Naive thymus-derived CD4-positive, alpha-beta T cell (primary cell): ENCODE data around the gene INO80. TPM values are rescaled to one million over a fixed set of nuclear protein-coding genes. Genes with fewer than 3 reads are reported as not detected.

Experiments
- ATAC-seq: fragments of 150-1000 bp; cut with Tn5 transposase; 2 replicates; pipeline ENCODE4 v1.10.0; 2021; ENCODE audit warnings: mild to moderate bottlenecking, moderate library complexity
- CTCF ChIA-PET: fragments of 350-600 bp; sonication (Branson Sonifier 250); formaldehyde crosslinking; loops from one replicate; lab custom pipeline; 2021; ENCODE audit warnings: antibody characterized with exemption; lab: Charles Lee
- POLR2A ChIA-PET: fragments of 350-600 bp; sonication (Branson Sonifier 250); formaldehyde crosslinking; loops from one replicate; lab custom pipeline; 2021; ENCODE audit warnings: antibody characterized with exemption, inconsistent platforms; lab: Charles Lee
- DNase-seq, 9 donors: peaks; one replicate each; pipeline versions ENCODE4 v3.0.0 to v3.0.0-alpha.2; 2020 to 2022; ENCODE audit warnings: mixed read lengths in 1 of 9
- H3K27ac ChIP-seq: one replicate; pipeline ENCODE4 v1.7.0; 2013; ENCODE audit warnings: mild to moderate bottlenecking, low read depth, low read length, moderate library complexity
- H3K27me3 ChIP-seq, 2 donors: one replicate each; pipeline ENCODE4 v1.7.0; 2013; ENCODE audit warnings: low read length in 2 of 2, mild to moderate bottlenecking in 2 of 2, moderate library complexity in 2 of 2; ENCODE audit not compliant: control insufficient read depth in 2 of 2, insufficient read depth in 2 of 2
- H3K36me3 ChIP-seq, 3 experiments: 1 replicate in 2 of 3; 2 replicates in 1 of 3; pipeline ENCODE4 v1.7.0; 2013; ENCODE audit warnings: low read length in 3 of 3, mild to moderate bottlenecking in 3 of 3, moderate library complexity in 1 of 3; ENCODE audit not compliant: insufficient read depth in 3 of 3, control insufficient read depth in 2 of 3
- H3K4me1 ChIP-seq, 2 donors: one replicate each; pipeline ENCODE4 v1.7.0; 2013; ENCODE audit warnings: low read length in 2 of 2, mild to moderate bottlenecking in 2 of 2, moderate library complexity in 1 of 2; ENCODE audit not compliant: control insufficient read depth in 2 of 2, insufficient read depth in 2 of 2
- H3K4me3 ChIP-seq: 2 replicates; pipeline ENCODE4 v1.7.0; 2013; ENCODE audit warnings: mild to moderate bottlenecking, low read length
- H3K9me3 ChIP-seq, 3 experiments: 1 replicate in 2 of 3; 2 replicates in 1 of 3; pipeline ENCODE4 v1.7.0; 2013; ENCODE audit warnings: low read length in 3 of 3; ENCODE audit not compliant: control insufficient read depth in 2 of 3
- H3K27ac Mint-ChIP-seq, 9 donors: one replicate each; pipeline ENCODE4 v1.8.0; 2020 to 2022; ENCODE audit warnings: mixed read lengths in 9 of 9, mild to moderate bottlenecking in 8 of 9, moderate library complexity in 5 of 9, inconsistent platforms in 2 of 9
- H3K27me3 Mint-ChIP-seq, 5 donors: one replicate each; pipeline ENCODE4 v1.8.0; 2021 to 2022; ENCODE audit warnings: mixed read lengths in 5 of 5, mild to moderate bottlenecking in 1 of 5
- H3K36me3 Mint-ChIP-seq, 5 donors: one replicate each; pipeline ENCODE4 v1.8.0; 2020 to 2022; ENCODE audit warnings: mixed read lengths in 5 of 5, mild to moderate bottlenecking in 3 of 5, inconsistent platforms in 1 of 5
- H3K4me1 Mint-ChIP-seq, 7 donors: one replicate each; pipeline ENCODE4 v1.8.0; 2020 to 2022; ENCODE audit warnings: mixed read lengths in 7 of 7, mild to moderate bottlenecking in 3 of 7, inconsistent platforms in 1 of 7
- H3K4me3 Mint-ChIP-seq, 10 donors: one replicate each; pipeline ENCODE4 v1.8.0; 2020 to 2022; ENCODE audit warnings: mild to moderate bottlenecking in 10 of 10, mixed read lengths in 10 of 10, moderate library complexity in 6 of 10, inconsistent platforms in 2 of 10
- H3K9me3 Mint-ChIP-seq, 11 donors: one replicate each; pipeline ENCODE4 v1.8.0; 2020 to 2022; ENCODE audit warnings: mixed read lengths in 11 of 11, mild to moderate bottlenecking in 4 of 11, inconsistent platforms in 1 of 11, moderate library complexity in 1 of 11
- intact Hi-C, 2 donors: fragments of 100-400 bp; cut with micrococcal nuclease; formaldehyde crosslinking; loops; one replicate each; pipeline ENCODE4 v1.15.1; 2023
- polyA plus RNA-seq, 2 donors: library from polyadenylated mRNA; unstranded; fragments of 300-500 nt; fragmentation: Illumina TruSeq; gene quantifications; one replicate each; pipeline ENCODE4 v1.2.3, GENCODE V29; 2021
- total RNA-seq, 6 experiments: library from RNA in 5 of 6; stranded (reverse) in 5 of 6; gene quantifications; 1 replicate in 5 of 6; 2 replicates in 1 of 6; pipeline ENCODE4 v1.2.3 and lab custom pipeline; 2021 to 2026

The INO80 gene
- total and polyA plus RNA-seq, 7 experiments from 2014 or later = 3.8 to 36.5 (median 30.7) TPM

DNA sequence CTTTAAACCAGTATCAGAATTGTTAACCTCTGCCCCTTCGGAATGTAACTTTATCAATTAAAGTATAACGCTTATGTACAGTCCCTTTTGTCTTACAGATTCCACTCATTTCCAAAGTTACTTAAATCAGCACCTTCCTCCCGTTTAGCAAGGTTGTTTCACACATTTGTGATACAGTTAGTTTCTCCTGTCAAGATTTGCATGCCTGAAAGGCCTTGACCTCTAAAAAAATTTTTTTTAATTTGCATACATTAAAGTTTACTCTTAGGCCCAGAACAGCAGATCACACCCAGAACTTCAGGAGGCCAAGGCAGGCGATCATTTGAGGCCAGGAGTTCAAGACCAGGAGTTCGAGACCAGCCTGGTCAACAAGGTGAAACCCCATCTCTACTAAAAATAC is 9.1 kb downstream of the INO80 start:
- H3K9me3 Mint-ChIP-seq = no peaks in the 10 kb centered on the region
- peaks cover 0 to 16% (median 7%) of the 10 kb centered on the region in 5 donors for H3K36me3 Mint-ChIP-seq
- intact Hi-C loops = no loop called here
- H3K27ac ChIP-seq = no peak overlapping the region
- H3K4me1 ChIP-seq = no peaks in the 10 kb centered on the region
- no peak overlapping the region for H3K27ac Mint-ChIP-seq
- no peak overlapping the region for H3K4me3 Mint-ChIP-seq
- no peaks in the 10 kb centered on the region for H3K9me3 ChIP-seq
- ChIA-PET POLR2A (interaction anchor here (1.2 to 2.2 kb wide), 2 partner anchors 9 kb away, joined by 3 to 6 read pairs; partner anchors contain the start of gene INO80), CTCF (no interaction called here)
- H3K36me3 ChIP-seq = peaks cover 0 to 6% (median 0%) of the 10 kb centered on the region in 3 experiments
- H3K27me3 ChIP-seq = no peaks in the 10 kb centered on the region
- no peak overlapping the region for H3K4me3 ChIP-seq
- ATAC-seq (no peak), DNase-seq (no peak)
- H3K4me1 Mint-ChIP-seq = peaks cover 16 to 43% (median 32%) of the 10 kb centered on the region in 7 donors
- H3K27me3 Mint-ChIP-seq = no peaks in the 10 kb centered on the region

DNA sequence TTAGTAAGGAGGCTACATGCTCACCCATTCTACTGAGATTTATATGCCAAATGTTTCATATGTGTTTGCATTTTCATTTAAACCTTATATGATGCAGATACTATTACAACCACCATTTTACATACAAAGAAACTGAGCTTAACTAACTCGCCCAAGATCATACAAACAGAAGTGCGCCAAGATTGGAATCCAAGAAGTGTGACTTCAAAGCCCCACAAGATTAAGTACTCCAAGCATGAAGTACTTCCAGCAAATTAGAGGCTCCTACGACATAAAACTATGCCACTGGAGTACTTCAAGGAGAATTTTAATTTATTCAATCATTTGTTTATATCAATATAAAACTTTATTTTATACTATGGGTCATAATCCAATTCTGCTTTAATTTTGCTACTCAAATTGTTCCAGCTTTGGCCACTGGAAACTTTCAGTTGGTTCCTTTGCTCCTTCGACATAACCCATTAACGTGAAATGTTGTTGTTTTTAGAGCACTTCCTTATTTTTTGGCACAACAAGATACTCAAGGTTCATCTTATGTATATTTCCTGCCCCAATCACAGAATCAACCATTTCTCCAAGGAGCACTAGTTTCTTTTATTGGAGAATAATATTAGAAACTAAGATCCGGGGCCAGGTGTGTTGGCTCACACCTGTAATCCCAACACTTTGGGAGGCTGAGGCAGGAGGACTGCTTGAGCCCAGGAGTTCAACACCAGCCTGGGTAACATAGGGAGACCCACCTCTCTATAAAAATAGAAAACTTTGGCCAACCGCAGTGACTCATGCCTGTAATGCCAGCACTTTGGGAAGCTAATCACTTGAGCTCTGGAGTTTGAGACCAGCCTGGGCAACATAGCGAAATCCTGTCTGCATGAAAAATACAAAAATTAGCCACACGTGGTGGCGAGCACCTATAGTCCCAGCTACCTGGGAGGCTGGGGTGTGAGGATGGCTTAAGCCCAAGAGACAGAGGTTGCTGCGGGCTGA is 10.4 kb downstream of the INO80 start:
- POLR2A ChIA-PET = interaction anchor here (2.2 kb wide), 1 partner anchor 11 kb away, joined by 6 read pairs; the partner anchor contains the start of gene INO80

DNA sequence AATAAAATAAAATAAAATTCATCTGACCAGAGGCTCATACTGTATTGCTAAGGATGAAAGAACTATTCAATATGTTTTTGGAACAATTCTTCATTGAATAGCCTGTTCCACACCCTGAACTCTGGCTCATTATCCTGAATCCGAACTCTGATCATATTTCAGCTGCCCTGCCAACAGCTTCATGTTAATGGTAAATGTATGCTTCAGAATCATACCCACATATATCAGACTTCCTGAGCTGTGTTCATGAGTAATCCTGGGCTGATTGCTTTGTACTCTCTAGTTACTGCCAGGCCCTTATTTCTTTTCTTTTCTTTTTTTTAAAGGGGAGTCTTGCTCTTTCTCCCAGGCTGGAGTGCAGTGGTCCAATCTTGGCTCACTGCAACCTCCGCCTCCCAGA is 11.8 kb downstream of the INO80 start:
- CTCF ChIA-PET = no interaction called here
- no peak for ATAC-seq

More for the DNA sequence above, 10.4 kb downstream of the INO80 start:
- Mint-ChIP-seq H3K27me3 (no peaks in the 10 kb centered on the region), H3K4me1 (peaks cover 20 to 49% (median 36%) of the 10 kb centered on the region in 7 donors), H3K9me3 (no peaks in the 10 kb centered on the region), H3K36me3 (peaks cover 0 to 16% (median 11%) of the 10 kb centered on the region in 5 donors), H3K27ac (no peak overlapping the region), H3K4me3 (no peak overlapping the region)
- ATAC-seq = no peak
- peaks cover 0 to 9% (median 0%) of the 10 kb centered on the region in 3 experiments for H3K36me3 ChIP-seq
- intact Hi-C loops = no loop called here
- no peak overlapping the region for H3K27ac ChIP-seq
- no peak overlapping the region for H3K4me3 ChIP-seq
- DNase-seq = no peak
- no peaks in the 10 kb centered on the region for H3K27me3 ChIP-seq
- CTCF ChIA-PET = interaction anchor here (0.5 kb wide), 1 partner anchor 165 kb away, joined by 3 read pairs; no protein-coding TSS in a partner anchor
- H3K4me1 ChIP-seq = no peaks in the 10 kb centered on the region
- no peaks in the 10 kb centered on the region for H3K9me3 ChIP-seq

DNA sequence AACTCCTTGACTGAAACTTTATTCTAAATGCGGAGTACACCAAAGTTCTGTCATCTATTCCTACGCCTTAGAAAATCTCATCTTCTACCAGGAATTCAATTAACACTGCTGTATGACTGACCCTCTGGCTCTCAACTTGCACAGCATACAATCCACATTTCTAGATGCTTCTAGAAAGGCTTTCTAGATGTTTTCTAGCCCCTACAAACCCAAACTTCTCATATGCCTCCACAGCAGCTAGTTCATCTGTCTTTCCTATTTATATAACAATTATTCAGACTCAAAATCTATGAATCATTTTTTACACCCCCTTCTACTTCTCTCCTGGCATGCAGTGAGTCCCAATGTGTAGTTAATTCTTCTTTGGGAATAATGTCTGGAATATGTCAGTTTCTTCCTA is 13.2 kb downstream of the INO80 start:
- no peak overlapping the region for H3K27ac ChIP-seq
- peaks cover 0 to 9% (median 0%) of the 10 kb centered on the region in 3 experiments for H3K36me3 ChIP-seq
- Mint-ChIP-seq H3K4me3 (no peak overlapping the region), H3K27ac (peak overlapping the region in 3 of 9 donors; percentile 13 to 37 (median 36)), H3K9me3 (no peaks in the 10 kb centered on the region), H3K4me1 (peaks cover 13 to 38% (median 34%) of the 10 kb centered on the region in 7 donors), H3K36me3 (peaks cover 0 to 12% (median 4%) of the 10 kb centered on the region in 5 donors), H3K27me3 (no peaks in the 10 kb centered on the region)
- intact Hi-C loops = no loop called here
- no peak overlapping the region for H3K4me3 ChIP-seq
- H3K27me3 ChIP-seq = no peaks in the 10 kb centered on the region
- no peaks in the 10 kb centered on the region for H3K4me1 ChIP-seq
- no peaks in the 10 kb centered on the region for H3K9me3 ChIP-seq
- ChIA-PET CTCF (no interaction called here), POLR2A (no interaction called here)
- DNase-seq (no peak), ATAC-seq (no peak)

More for the DNA sequence above, 11.8 kb downstream of the INO80 start:
- no peak for DNase-seq
- Mint-ChIP-seq H3K27ac (no peak overlapping the region), H3K4me1 (peaks cover 19 to 49% (median 41%) of the 10 kb centered on the region in 7 donors), H3K9me3 (no peaks in the 10 kb centered on the region), H3K36me3 (peaks cover 0 to 16% (median 11%) of the 10 kb centered on the region in 5 donors), H3K27me3 (no peaks in the 10 kb centered on the region), H3K4me3 (no peak overlapping the region)
- Histone ChIP-seq H3K4me1 (no peaks in the 10 kb centered on the region), H3K27me3 (no peaks in the 10 kb centered on the region), H3K36me3 (peaks cover 0 to 9% (median 0%) of the 10 kb centered on the region in 3 experiments), H3K27ac (no peak overlapping the region), H3K4me3 (no peak overlapping the region), H3K9me3 (no peaks in the 10 kb centered on the region)
- POLR2A ChIA-PET = no interaction called here
- intact Hi-C loops = no loop called here

DNA sequence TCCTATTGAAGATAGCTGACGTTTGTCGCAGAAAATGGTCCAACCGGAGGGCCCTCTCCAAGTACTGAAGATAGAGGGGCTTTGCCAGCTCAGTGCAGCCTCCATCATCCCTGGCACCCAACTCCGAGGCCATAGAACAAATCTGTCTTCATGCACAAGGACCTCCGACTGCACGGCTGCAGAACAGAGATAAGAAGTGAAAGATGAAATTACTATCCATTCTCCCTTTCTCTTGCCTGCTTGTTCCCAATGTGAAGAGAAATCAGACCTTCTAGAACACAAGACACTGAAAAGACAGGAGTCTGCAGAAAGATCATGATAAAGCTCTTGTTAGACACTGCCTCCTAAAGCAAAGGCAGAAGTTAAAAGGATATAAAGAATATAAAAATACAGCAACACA is 19.9 kb downstream of the INO80 start:
- H3K4me1 Mint-ChIP-seq = peaks cover 0 to 12% (median 8%) of the 10 kb centered on the region in 7 donors
- H3K27me3 Mint-ChIP-seq = no peaks in the 10 kb centered on the region
- intact Hi-C loops = no loop called here
- H3K9me3 Mint-ChIP-seq = no peaks in the 10 kb centered on the region
- Histone ChIP-seq H3K4me1 (no peaks in the 10 kb centered on the region), H3K9me3 (no peaks in the 10 kb centered on the region), H3K27ac (no peak overlapping the region), H3K36me3 (peaks cover 0 to 51% (median 5%) of the 10 kb centered on the region in 3 experiments), H3K4me3 (no peak overlapping the region), H3K27me3 (no peaks in the 10 kb centered on the region)
- ChIA-PET POLR2A (no interaction called here), CTCF (no interaction called here)
- H3K4me3 Mint-ChIP-seq = no peak overlapping the region
- DNase-seq (no peak), ATAC-seq (no peak)
- H3K36me3 Mint-ChIP-seq = peaks cover 4 to 44% (median 12%) of the 10 kb centered on the region in 5 donors
- peak overlapping the region in 1 of 9 donors; percentile 22 for H3K27ac Mint-ChIP-seq

DNA sequence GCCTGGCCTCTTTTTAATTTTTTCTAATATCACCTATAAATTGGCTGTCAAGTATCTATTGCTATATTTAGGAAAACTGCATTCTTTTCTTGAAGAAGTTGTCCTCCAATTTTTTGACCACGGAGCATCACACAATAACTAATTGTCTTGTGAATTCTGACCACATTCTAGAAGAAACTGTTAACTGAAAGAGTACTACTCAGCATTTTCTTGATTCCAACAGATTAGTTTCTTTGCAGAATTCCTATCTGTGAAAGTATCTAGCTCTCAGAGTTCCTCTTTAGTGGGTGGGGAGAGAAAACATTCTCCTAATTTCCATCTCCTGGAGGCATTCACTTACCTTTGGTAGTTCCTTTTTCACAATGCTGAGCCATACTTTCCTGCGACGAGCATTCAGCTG is 31.1 kb downstream of the INO80 start:
- ChIA-PET CTCF (no interaction called here), POLR2A (interaction anchor here (0.7 kb wide), 1 partner anchor 890 kb away, joined by 3 read pairs; no protein-coding TSS in a partner anchor)
- Mint-ChIP-seq H3K4me3 (no peak overlapping the region), H3K27me3 (no peaks in the 10 kb centered on the region), H3K9me3 (no peaks in the 10 kb centered on the region), H3K36me3 (peaks cover 14 to 55% (median 20%) of the 10 kb centered on the region in 5 donors), H3K4me1 (peaks cover 0 to 21% (median 0%) of the 10 kb centered on the region in 7 donors), H3K27ac (no peak overlapping the region)
- ATAC-seq (no peak), DNase-seq (no peak)
- intact Hi-C loops = no loop called here
- Histone ChIP-seq H3K4me1 (no peaks in the 10 kb centered on the region), H3K4me3 (no peak overlapping the region), H3K36me3 (peaks cover 4 to 84% (median 10%) of the 10 kb centered on the region in 3 experiments), H3K27me3 (no peaks in the 10 kb centered on the region), H3K27ac (no peak overlapping the region), H3K9me3 (no peaks in the 10 kb centered on the region)
